ENCODE data around the gene APOM. TPM values are rescaled to one million over a fixed set of nuclear protein-coding genes. Genes with fewer than 3 reads are reported as not detected.

The APOM gene
- 3.7 and 6.9 TPM in 2 replicates for total RNA-seq (2014; rRNA removed; shearing (Covaris generic))

GRCh38 chr6:31655349-31656237 lies at the start of gene APOM:
TSS of gene APOM (plus strand) at chr6:31655894. CDS start at chr6:31655967, 73 bp downstream.
- no peak for DNase-seq (ENCODE audit: low read depth)

GRCh38 chr6:31607317-31607716 lies 48.4 kb upstream of the APOM start:
- no peak for DNase-seq (ENCODE audit: low read depth)

GRCh38 chr6:31609519-31610406 lies 45.9 kb upstream of the APOM start:
- DNase-seq (ENCODE audit: low read depth) = no peak

GRCh38 chr6:31610968-31611367 lies 44.7 kb upstream of the APOM start:
- no peak for DNase-seq (ENCODE audit: low read depth)

GRCh38 chr6:31614075-31614619 lies 41.5 kb upstream of the APOM start:
- DNase-seq (ENCODE audit: low read depth) = no peak

GRCh38 chr6:31614684-31615578 lies 40.8 kb upstream of the APOM start, which contains the start of gene AIF1:
TSS of gene AIF1 (plus strand) at chr6:31615234. CDS start at chr6:31615330, 96 bp downstream.
- no peak for DNase-seq (ENCODE audit: low read depth)

DNA sequence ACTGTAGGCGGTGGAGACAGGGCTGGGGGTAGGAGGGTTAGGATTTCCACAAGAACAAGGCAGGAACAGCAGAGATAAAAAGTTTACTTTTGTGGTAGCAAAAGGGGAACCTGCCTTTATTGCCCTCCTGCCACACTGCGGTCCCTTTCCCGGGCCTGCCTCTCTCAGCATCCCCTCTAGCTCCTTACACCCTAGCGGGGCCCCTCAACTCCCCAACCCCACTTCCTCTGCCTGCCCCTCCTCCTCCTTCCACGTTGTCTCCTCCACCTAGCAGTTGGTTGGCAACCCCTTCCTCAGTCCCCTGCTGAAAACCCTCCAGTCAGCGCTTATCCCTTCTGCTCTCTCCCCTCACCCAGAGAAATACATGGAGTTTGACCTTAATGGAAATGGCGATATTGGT lies 39.9 kb upstream of the APOM start:
- DNase-seq (ENCODE audit: low read depth) = no peak

DNA sequence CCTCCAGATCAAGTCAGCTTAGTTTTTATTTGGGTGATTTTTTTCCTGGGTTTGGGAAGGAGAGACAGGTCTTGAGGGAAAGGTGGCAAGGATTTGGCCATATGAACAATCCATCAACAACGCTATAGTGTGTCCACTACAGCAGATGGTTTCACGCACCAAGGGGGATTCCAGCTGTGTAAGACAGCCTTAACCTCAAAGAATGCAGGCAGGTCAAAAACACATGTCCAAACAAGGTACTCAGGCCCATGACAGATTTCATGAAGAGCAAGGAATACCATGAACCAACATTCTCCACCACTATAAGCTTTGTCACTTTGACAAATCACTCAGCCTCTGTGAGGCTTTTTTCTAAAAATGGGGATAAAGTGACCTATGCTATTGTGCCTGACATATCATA lies 38.7 kb upstream of the APOM start:
- DNase-seq (ENCODE audit: low read depth) = no peak

DNA sequence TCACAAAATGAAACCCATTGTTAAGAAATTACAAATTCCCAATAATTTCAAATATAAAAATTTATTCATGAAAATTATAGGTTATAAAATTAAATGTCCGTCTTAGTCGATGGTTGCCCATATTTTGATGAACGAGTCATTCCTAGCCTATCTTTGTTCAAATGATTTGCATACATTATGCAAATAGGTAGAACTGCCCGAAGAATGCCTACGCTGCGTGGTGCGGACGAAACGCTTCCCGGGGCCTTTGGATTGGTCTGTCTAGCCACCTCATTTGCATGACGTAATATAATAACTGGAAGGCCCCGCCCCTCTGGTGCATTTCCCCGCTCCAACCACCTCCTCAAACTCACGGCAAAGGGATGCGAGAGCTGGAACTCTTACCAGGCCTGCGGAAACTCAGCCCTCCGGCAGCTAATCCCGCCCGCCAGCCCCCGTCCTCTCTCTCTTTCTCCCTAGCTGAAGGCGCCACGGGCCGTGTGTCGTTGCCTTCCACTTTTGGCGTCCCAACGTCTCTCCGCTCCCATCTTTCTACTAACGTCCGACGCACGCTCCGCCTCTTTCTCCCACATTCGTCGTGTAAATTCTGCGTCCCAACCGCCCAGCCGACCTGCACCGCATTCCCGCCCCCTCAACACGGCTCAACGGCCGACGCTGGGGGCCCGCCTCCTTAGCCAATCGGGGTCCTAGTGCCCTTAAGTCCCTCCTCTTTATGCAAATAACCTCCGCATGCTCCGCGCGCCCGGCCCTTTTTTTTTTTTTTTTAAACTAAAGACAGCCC lies 35.7 kb upstream of the APOM start:
- peak; percentile 100 for DNase-seq (ENCODE audit: low read depth)

DNA sequence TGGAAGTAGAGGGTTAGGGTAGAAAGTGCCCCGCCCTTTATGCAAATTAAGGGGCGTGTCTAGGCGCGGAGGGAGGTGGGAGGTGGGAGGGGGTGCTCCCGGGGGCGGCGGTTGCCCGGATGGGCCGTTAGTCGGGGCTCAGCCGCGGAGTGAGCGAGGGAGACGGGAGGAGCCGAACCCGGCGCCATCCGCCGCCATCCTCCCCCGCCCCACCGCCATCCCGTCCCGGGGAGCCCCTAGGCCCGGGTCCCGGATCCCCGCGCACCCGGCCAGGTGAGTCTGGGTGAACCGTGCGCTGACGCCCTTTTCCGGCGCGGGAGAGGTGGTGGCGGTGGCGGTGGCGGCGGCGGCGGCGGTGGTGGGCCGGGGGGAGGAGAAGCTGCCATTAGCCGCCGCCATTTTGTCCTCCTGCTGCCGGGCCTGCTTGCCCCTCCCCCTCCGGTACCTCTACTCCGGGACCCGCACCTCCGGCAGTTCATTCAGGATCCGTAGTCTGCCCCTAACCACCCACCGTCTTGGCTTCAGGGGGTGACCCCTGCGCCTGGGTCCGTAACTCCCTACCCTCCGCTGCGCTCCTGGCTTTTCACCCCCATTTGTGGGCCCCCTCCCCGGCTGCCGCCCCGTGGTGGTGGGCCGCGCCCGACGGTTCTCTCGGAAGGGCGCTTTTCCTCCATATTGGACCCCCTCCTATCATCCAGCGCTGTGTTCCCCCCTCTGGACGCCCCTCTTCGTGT lies 34.9 kb upstream of the APOM start, which contains the start of gene PRRC2A:
PRRC2A (plus strand) TSS at position 130 of the 734 bp plus-strand sequence. CDS start 2,075 bp downstream, outside the sequence.
- no peak for DNase-seq (ENCODE audit: low read depth)

DNA sequence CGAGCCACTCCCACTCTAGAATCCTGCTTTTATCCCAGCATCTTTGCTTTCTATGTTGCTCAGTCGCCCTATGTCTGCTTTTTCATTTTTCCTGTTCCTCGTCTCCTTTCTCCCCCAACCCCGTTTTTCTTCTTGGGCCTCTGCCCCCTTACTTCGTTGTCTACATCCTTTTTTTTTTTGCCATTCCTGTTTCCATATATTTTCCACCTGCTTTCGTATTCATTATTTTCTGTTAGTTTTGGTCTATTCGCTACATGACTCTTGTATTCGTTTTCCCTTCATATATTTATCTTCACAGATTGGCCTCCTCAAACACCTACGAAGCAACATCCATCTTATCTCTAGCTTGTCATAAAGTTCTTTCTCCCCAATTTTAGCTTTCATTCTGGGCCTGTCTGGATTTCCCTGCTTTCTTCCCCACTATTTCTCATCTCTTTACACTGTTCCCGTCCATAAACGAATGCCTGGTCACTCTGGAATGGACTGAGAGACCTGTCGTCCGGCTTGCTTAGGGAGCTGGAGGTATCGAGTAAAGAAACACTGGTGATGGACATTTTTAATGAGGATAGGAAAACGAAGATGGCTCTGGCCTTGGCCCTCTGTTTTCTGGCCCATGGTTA lies 34.3 kb upstream of the APOM start:
- no peak for DNase-seq (ENCODE audit: low read depth)

GRCh38 chr6:31621991-31622390 lies 33.7 kb upstream of the APOM start:
- DNase-seq (ENCODE audit: low read depth) = peak; percentile 49

- DNase-seq (ENCODE audit: low read depth) = no peak
Observed at GRCh38 chr6:31622684-31623091, 33.0 kb upstream of the APOM start.

GRCh38 chr6:31624070-31624469 lies 31.6 kb upstream of the APOM start:
- no peak for DNase-seq (ENCODE audit: low read depth)

DNA sequence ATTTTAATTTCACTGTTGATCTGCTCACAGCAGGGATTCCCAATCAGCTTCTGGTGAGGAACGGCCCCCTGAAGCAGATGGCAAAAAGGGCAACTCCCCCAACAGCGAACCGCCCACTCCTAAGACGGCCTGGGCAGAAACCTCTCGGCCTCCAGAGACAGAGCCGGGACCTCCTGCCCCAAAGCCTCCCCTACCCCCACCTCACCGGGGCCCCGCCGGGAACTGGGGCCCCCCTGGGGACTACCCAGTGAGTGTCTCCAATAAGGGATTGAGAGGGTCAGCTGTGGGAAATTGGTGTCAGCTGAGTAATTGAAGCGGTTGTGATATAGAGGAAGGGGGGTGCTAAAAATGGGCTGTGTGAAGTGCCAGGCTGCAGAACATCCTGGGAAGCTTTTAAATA lies 28.7 kb upstream of the APOM start:
- DNase-seq (ENCODE audit: low read depth) = no peak

DNA sequence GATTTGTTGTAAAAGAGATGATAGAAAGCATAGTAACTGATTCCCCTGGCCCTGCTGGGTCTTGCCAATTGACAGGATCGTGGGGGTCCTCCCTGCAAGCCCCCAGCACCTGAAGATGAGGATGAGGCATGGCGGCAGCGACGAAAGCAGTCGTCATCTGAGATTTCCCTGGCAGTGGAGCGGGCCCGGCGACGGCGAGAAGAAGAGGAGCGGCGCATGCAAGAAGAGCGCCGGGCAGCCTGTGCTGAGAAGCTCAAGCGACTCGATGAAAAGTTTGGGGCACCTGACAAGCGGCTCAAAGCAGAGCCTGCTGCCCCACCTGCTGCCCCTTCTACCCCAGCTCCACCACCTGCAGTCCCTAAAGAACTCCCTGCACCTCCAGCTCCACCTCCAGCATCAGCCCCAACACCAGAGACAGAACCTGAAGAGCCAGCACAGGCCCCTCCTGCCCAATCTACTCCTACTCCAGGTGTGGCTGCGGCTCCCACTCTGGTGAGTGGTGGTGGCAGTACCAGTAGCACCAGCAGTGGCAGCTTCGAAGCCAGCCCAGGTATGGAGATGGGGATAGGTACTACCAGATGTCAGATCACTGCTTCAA lies 27.9 kb upstream of the APOM start:
- no peak for DNase-seq (ENCODE audit: low read depth)

DNA sequence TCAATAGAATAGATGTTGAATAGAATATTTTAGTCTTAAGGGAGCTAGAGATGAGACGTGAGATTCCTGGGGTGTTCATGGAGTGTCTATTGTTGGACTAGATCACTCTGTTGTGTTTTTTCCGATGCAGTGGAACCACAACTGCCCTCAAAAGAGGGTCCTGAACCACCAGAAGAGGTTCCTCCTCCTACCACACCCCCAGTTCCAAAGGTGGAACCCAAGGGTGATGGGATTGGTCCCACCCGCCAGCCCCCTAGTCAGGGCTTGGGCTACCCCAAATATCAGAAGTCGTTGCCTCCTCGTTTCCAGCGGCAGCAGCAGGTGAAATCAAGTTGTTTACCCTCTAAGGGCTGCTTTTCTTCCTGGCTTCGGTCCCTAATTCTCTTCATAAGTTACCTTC lies 26.7 kb upstream of the APOM start:
- no peak for DNase-seq (ENCODE audit: low read depth)

- DNase-seq (ENCODE audit: low read depth) = no peak
Observed at GRCh38 chr6:31630177-31630934, 25.3 kb upstream of the APOM start.

Measured in M059J (cell line).